HEK293T (cell line): ENCODE data around the gene KLHDC3.
"Not testable (repeated sequence)": the region's sequence is repeated elsewhere in the genome, so short reads cannot be mapped to it uniquely, and the experiment has no call there.

Experiments
- CTCF ChIA-PET: fragments of 350-600 bp; formaldehyde crosslinking; extraction: SDS; loops from one replicate; lab custom pipeline; 2021; ENCODE audit warnings: antibody characterized with exemption, inconsistent platforms; lab: Yijun Ruan, JAX
- POLR2A ChIA-PET: fragments of 350-600 bp; formaldehyde crosslinking; extraction: SDS; loops from one replicate; lab custom pipeline; 2020; ENCODE audit warnings: antibody characterized with exemption, inconsistent platforms; lab: Yijun Ruan, JAX
- DNase-seq: peaks from one replicate; pipeline ENCODE4 v3.0.0; 2012; ENCODE audit warnings: mixed read lengths; ENCODE audit errors: extremely low spot score
- ARNT ChIP-seq: fragments of 450-650 bp; IDR thresholded peaks from 2 replicates; pipeline ENCODE4 v1.6.1; 2017; ENCODE audit warnings: mild to moderate bottlenecking
- BHLHE40 ChIP-seq: fragments of 450-650 bp; IDR thresholded peaks from 2 replicates; pipeline ENCODE4 v1.6.1; 2016; ENCODE audit warnings: mild to moderate bottlenecking, moderate library complexity, borderline replicate concordance
- CTBP1 ChIP-seq: fragments of 450-650 bp; IDR thresholded peaks from 2 replicates; pipeline ENCODE4 v1.6.1; 2016; ENCODE audit warnings: borderline replicate concordance
- ELF4 ChIP-seq: fragments of 450-650 bp; IDR thresholded peaks from 2 replicates; pipeline ENCODE4 v1.6.1; 2017; ENCODE audit warnings: antibody characterized with exemption
- FOXA1 ChIP-seq: fragments of 450-650 bp; IDR thresholded peaks from 2 replicates; pipeline ENCODE4 v1.6.1; 2016; ENCODE audit warnings: mild to moderate bottlenecking
- FOXK2 ChIP-seq: fragments of 450-650 bp; IDR thresholded peaks from 2 replicates; pipeline ENCODE4 v1.6.1; 2016; ENCODE audit warnings: mild to moderate bottlenecking
- FOXM1 ChIP-seq: fragments of 450-650 bp; IDR thresholded peaks from 2 replicates; pipeline ENCODE4 v1.6.1; 2017; ENCODE audit warnings: mild to moderate bottlenecking, borderline replicate concordance
- HDGF ChIP-seq: fragments of 450-650 bp; IDR thresholded peaks from 2 replicates; pipeline ENCODE4 v1.6.1; 2017; ENCODE audit warnings: antibody characterized with exemption, borderline replicate concordance
- L3MBTL2 ChIP-seq: fragments of 450-650 bp; conservative IDR thresholded peaks from 2 replicates; pipeline ENCODE4 v1.6.1; 2016; ENCODE audit warnings: mild to moderate bottlenecking
- LEF1 ChIP-seq: fragments of 450-650 bp; IDR thresholded peaks from 2 replicates; pipeline ENCODE4 v1.6.1; 2017; ENCODE audit warnings: mild to moderate bottlenecking, borderline replicate concordance
- NFRKB ChIP-seq: fragments of 450-650 bp; IDR thresholded peaks from 2 replicates; pipeline ENCODE4 v1.6.1; 2016; ENCODE audit warnings: mild to moderate bottlenecking, moderate library complexity
- SP1 ChIP-seq: fragments of 450-650 bp; IDR thresholded peaks from 2 replicates; pipeline ENCODE4 v1.6.1; 2017
- SUZ12 ChIP-seq: fragments of 450-650 bp; IDR thresholded peaks from 2 replicates; pipeline ENCODE4 v1.6.1; 2016; ENCODE audit warnings: mild to moderate bottlenecking
- TARDBP ChIP-seq: fragments of 450-650 bp; IDR thresholded peaks from 2 replicates; pipeline ENCODE4 v1.6.1; 2016
- ZNF384 ChIP-seq: fragments of 450-650 bp; IDR thresholded peaks from 2 replicates; pipeline ENCODE4 v1.6.1; 2016
- TF ChIP-seq, protein P1 (sequence below): fragments of 450-650 bp; IDR thresholded peaks from 2 replicates; pipeline ENCODE4 v1.6.1; 2016

The KLHDC3 gene

DNA sequence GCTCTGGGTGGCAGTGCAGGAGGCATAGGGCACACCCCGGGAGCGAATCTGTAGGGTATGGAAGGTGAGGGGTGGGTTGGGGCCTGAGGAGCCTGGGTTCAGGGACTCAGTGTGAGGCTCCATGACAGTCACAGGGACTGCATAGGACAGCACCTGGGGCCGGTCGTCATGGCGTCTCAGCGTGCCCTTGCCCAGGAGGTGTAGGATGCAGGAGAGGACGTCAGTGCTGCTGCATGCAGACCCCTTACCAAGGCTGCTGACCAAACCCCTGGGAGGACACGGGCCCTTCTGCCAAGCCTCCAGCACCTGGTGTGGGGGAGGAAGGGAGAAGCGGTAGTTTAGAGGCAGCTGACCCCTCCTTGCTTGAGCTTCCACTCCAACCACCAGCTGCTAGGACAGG, 23.7 kb downstream of the KLHDC3 start:
- CTCF ChIA-PET: no interaction called here

DNA sequence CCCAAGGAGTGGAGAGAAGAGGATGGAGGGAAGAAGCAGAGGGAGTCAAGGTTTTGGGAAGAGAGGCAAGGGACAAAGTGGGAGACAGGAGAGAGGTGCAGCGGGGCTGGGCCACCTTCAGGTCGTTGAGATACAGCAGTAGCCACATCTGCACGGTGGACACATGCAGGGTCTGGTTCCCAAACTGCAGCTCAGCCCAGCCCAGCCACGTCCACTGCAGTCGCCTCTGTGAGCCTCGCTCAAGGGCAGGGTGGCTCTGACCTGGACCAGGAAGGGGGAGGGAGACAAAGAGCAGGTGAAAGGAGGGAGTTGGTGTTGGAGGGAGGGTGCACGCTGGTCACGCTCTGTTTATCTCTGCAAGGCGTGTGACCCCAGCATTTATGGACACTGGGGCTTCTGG, 24.7 kb downstream of the KLHDC3 start:
- POLR2A ChIA-PET: interaction anchor here (1.1 to 2.5 kb wide), 4 partner anchors 16 to 439 kb away, joined by 3 to 15 read pairs (median 4); partner anchors contain the start of genes CUL7, KLC4, MRPL2 and RRP36
- CTCF ChIA-PET: no interaction called here
- DNase-seq: no peak

More for the DNA sequence above, 23.7 kb downstream of the KLHDC3 start:
- DNase-seq: no peak
- TF ChIP-seq HDGF (no peak), TARDBP (no peak), FOXK2 (no peak), CTBP1 (no peak), BHLHE40 (no peak), ZNF384 (no peak)
- TF ChIP-seq, protein P1, sequence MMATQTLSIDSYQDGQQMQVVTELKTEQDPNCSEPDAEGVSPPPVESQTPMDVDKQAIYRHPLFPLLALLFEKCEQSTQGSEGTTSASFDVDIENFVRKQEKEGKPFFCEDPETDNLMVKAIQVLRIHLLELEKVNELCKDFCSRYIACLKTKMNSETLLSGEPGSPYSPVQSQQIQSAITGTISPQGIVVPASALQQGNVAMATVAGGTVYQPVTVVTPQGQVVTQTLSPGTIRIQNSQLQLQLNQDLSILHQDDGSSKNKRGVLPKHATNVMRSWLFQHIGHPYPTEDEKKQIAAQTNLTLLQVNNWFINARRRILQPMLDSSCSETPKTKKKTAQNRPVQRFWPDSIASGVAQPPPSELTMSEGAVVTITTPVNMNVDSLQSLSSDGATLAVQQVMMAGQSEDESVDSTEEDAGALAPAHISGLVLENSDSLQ: no peak
- POLR2A ChIA-PET: interaction anchor here (1.2 to 1.6 kb wide), 2 partner anchors 16 to 22 kb away, joined by 3 to 4 read pairs; partner anchors contain the start of genes KLC4, MRPL2 and RRP36

DNA sequence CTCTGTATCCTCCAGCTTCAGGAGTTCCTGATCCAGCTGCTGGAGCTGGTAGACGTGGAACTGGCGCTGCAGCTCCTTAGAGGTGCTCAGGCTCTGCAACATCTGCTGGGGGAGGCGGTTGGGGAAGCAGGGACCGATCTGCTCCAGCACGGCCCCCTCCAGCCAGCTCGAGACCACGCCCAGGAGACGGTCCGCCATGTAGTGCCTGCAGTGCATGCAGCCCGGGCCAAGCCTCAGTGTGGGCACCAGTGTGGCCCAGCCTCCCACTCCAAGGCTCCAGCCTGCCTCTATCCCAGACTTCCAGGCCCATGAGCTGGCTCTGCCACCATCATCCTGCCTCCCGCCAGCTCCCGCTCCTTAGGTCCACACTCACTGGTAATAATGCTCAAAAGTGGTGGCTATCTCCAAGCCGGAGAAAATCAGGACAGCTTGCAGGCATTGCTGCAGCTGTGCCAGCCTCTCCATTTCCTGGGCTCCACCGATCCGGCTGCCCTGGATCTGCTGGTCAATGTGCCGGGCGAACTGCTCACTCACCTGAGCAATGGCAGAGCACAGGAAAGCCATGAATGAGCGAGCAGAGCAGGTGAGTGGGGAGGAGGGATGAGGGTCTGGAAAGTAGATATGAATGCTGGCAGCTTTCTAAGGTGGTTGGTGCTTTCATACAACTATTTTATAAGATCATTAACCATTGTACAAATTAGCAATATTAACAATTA, 26.7 kb downstream of the KLHDC3 start:
- TF ChIP-seq, protein P1: no peak
- no peak for TF ChIP-seq HDGF
- no peak for TF ChIP-seq LEF1
- TF ChIP-seq BHLHE40: no peak
- TF ChIP-seq FOXM1: no peak
- TF ChIP-seq FOXK2: no peak
- no peak for TF ChIP-seq CTBP1
- no peak for TF ChIP-seq TARDBP
- TF ChIP-seq FOXA1: no peak
- ChIA-PET CTCF (no interaction called here), POLR2A (interaction anchor here (0.7 to 2.5 kb wide), 5 partner anchors 10 to 57 kb away, joined by 3 to 15 read pairs (median 5); partner anchors contain the start of genes CUL7, KLC4, MRPL2 and PPP2R5D)
- no peak for DNase-seq

More for the DNA sequence above, 24.7 kb downstream of the KLHDC3 start:
- TF ChIP-seq ARNT (no peak), FOXM1 (no peak), SUZ12 (no peak), FOXA1 (no peak), FOXK2 (no peak), LEF1 (no peak), NFRKB (no peak), ZNF384 (no peak), TARDBP (no peak), ELF4 (no peak), L3MBTL2 (no peak), BHLHE40 (no peak), CTBP1 (no peak), SP1 (no peak), HDGF (no peak)
- TF ChIP-seq, protein P1: no peak

DNA sequence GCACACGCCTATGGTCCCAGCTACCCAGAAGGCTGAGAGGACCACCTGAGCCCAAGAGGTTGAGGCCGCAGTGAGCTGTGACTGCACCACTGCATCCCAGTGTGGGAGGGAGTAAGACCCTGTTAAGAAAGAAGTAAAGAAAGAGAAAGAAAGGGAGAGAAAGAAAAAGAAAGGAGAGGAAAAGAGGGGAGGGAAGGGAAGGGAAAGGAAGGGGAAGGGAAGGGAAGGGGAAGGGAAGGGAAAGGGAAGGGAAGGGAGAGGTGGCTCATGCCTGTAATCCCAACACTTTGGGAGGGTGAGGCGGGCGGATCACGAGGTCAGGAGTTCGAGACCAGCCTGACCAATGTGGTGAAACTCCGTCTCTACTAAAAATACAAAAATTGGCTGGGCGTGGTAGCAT, 27.4 kb downstream of the KLHDC3 start:
- POLR2A ChIA-PET: interaction anchor here (0.7 to 1.8 kb wide), 4 partner anchors 11 to 27 kb away, joined by 3 to 6 read pairs (median 4); partner anchors contain the start of genes KLC4, KLHDC3, MRPL2 and RRP36
- CTCF ChIA-PET, DNase-seq: not testable (repeated sequence)

DNA sequence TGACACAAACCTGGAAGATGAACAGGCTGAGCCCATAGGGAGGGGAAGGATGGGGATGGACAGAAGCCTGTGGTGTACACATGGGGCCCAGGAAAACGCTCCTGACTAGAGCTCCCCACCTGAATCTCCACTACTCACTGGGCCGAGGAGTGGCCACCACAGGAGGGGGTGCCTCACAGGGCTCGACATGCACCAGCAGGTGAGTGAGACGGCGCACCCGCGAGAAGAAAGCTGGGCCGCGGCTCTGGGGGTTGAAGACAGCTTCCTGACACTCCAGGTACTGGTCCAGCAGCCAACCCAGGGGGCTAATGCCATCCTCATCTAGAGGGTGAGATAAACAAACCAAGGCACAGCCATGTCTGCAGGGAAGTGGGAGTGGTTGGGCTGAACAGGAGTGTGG, 29.3 kb downstream of the KLHDC3 start:
- CTCF ChIA-PET: no interaction called here
- POLR2A ChIA-PET: interaction anchor here (0.7 to 1.8 kb wide), 3 partner anchors 11 to 21 kb away, joined by 3 to 4 read pairs (median 3); partner anchors contain the start of genes CUL7, KLC4, MRPL2 and RRP36
- TF ChIP-seq HDGF (no peak), FOXK2 (no peak), BHLHE40 (no peak), NFRKB (no peak), ARNT (no peak), TARDBP (no peak), FOXM1 (no peak), CTBP1 (no peak), FOXA1 (no peak), ZNF384 (no peak), SP1 (no peak), LEF1 (no peak), L3MBTL2 (no peak), SUZ12 (no peak), ELF4 (no peak)
- TF ChIP-seq, protein P1: no peak
- no peak for DNase-seq
